AG08396 (cell line): ENCODE measurements around the gene KCNH6.
A peak's percentile ranks its signal among the peaks of the same experiment; 100 is the strongest.

Experiments used
- DNase-seq: peaks from one replicate; pipeline ENCODE4 v3.0.0; 2012; ENCODE audit warnings: low spot score, mixed read lengths

KCNH6 gene

GRCh38 chr17:63555500-63556156, 32.5 kb downstream of the KCNH6 start:
- no peak for DNase-seq

- DNase-seq, result no peak
These were observed 34.3 kb downstream of the KCNH6 start for GRCh38 chr17:63557416-63557815.

- DNase-seq, result no peak
These were observed 35.3 kb downstream of the KCNH6 start for GRCh38 chr17:63558441-63558840.

- DNase-seq, result no peak
These were observed 38.7 kb downstream of the KCNH6 start for GRCh38 chr17:63561819-63562218.

- no peak for DNase-seq
These were observed 40.2 kb downstream of the KCNH6 start for GRCh38 chr17:63563339-63563738.

- DNase-seq, result no peak
These were observed 41.4 kb downstream of the KCNH6 start for GRCh38 chr17:63564562-63564961.

- DNase-seq, result no peak
These were observed 44.1 kb downstream of the KCNH6 start for GRCh38 chr17:63567229-63567628.

- no peak for DNase-seq
These were observed 45.4 kb downstream of the KCNH6 start for GRCh38 chr17:63568563-63568962.

- DNase-seq, result peak; percentile 35
These were observed 48.6 kb downstream of the KCNH6 start for GRCh38 chr17:63571632-63572310.

GRCh38 chr17:63573634-63574033, 50.5 kb downstream of the KCNH6 start:
- peak; percentile 32 for DNase-seq

- no peak for DNase-seq
These were observed 55.0 kb downstream of the KCNH6 start for GRCh38 chr17:63578027-63578768.

- DNase-seq, result no peak
These were observed 55.6 kb downstream of the KCNH6 start for GRCh38 chr17:63578769-63579111.

- no peak for DNase-seq
These were observed 56.5 kb downstream of the KCNH6 start for GRCh38 chr17:63579633-63580032.

- DNase-seq, result no peak
These were observed 64.6 kb downstream of the KCNH6 start for GRCh38 chr17:63587770-63588169.

GRCh38 chr17:63588797-63589196, 65.6 kb downstream of the KCNH6 start:
- DNase-seq, result no peak

- no peak for DNase-seq
These were observed 66.5 kb downstream of the KCNH6 start for GRCh38 chr17:63589646-63590045.

- no peak for DNase-seq
These were observed 69.6 kb downstream of the KCNH6 start for GRCh38 chr17:63592797-63593196.

GRCh38 chr17:63595132-63595531, 72.0 kb downstream of the KCNH6 start:
- no peak for DNase-seq
